Activated CD4-positive, alpha-beta T cell treated with anti-CD3 and anti-CD28 coated beads for 36 hours (primary cell): ENCODE results near the gene CTR9. TPM values are rescaled to one million over a fixed set of nuclear protein-coding genes. Genes with fewer than 3 reads are reported as not detected.

Experiments used
- ATAC-seq: fragments of 200-7000 bp; cut with Tn5 transposase; one replicate; pipeline ENCODE4 v1.10.0; 2021; ENCODE audit warnings: mild to moderate bottlenecking, moderate library complexity
- CTCF ChIA-PET: fragments of 350-600 bp; sonication (Branson Sonifier 250); formaldehyde crosslinking; loops from one replicate; lab custom pipeline; 2021; ENCODE audit warnings: antibody characterized with exemption; lab: Charles Lee
- POLR2A ChIA-PET: fragments of 350-600 bp; sonication (Branson Sonifier 250); formaldehyde crosslinking; loops from one replicate; lab custom pipeline; 2021; ENCODE audit warnings: antibody characterized with exemption, inconsistent platforms; lab: Charles Lee
- DNase-seq: peaks from one replicate; pipeline ENCODE4 v3.0.0-alpha.2; 2020
- H3K27ac Mint-ChIP-seq: one replicate; pipeline ENCODE4 v1.8.0; 2021; ENCODE audit warnings: mixed read lengths
- H3K27me3 Mint-ChIP-seq: one replicate; pipeline ENCODE4 v1.8.0; 2021; ENCODE audit warnings: mixed read lengths
- H3K36me3 Mint-ChIP-seq: one replicate; pipeline ENCODE4 v1.8.0; 2021; ENCODE audit warnings: low read depth, mixed read lengths
- H3K4me1 Mint-ChIP-seq: one replicate; pipeline ENCODE4 v1.8.0; 2021; ENCODE audit warnings: mixed read lengths
- H3K4me3 Mint-ChIP-seq: one replicate; pipeline ENCODE4 v1.8.0; 2021; ENCODE audit warnings: mild to moderate bottlenecking, moderate library complexity, mixed read lengths
- H3K9me3 Mint-ChIP-seq: one replicate; pipeline ENCODE4 v1.8.0; 2021; ENCODE audit warnings: low read depth, mixed read lengths
- intact Hi-C, 2 experiments: fragments of 100-400 bp; cut with DNase I in 1 of 2; cut with micrococcal nuclease in 1 of 2; formaldehyde crosslinking; loops; one replicate each; pipeline versions ENCODE4 v1.14.2 to v1.15.1; 2022 to 2024; cut with DNase I, micrococcal nuclease
- total RNA-seq, 2 experiments: library from RNA; stranded (reverse); gene quantifications; one replicate each; pipeline ENCODE4 v1.2.3, GENCODE V29; 2021

Gene CTR9
- total RNA-seq, 2 experiments from 2014 or later = 39.7 to 43.9 TPM

GRCh38 chr11:10725114-10725906, 25.7 kb upstream of the CTR9 start:
- peak overlapping the region; percentile 68 for H3K27ac Mint-ChIP-seq
- no peaks in the 10 kb centered on the region for H3K9me3 Mint-ChIP-seq
- no peaks in the 10 kb centered on the region for H3K36me3 Mint-ChIP-seq
- ATAC-seq (peak; percentile 77), DNase-seq (peak; percentile 54)
- POLR2A ChIA-PET = interaction anchor here (0.6 kb wide), 2 partner anchors 79 to 148 kb away, joined by 4 read pairs; no protein-coding TSS in a partner anchor
- no peak overlapping the region for H3K4me3 Mint-ChIP-seq
- CTCF ChIA-PET = interaction anchor here (0.6 to 1.0 kb wide), 2 partner anchors 10 kb away, joined by 3 read pairs; no protein-coding TSS in a partner anchor
- intact Hi-C loops = no loop called here
- H3K4me1 Mint-ChIP-seq = peaks cover 24% of the 10 kb centered on the region
- H3K27me3 Mint-ChIP-seq = peaks cover 13% of the 10 kb centered on the region

GRCh38 chr11:10725907-10726253, 25.2 kb upstream of the CTR9 start:
- H3K4me3 Mint-ChIP-seq = no peak overlapping the region
- H3K9me3 Mint-ChIP-seq = no peaks in the 10 kb centered on the region
- intact Hi-C loops = loop anchor here in 1 of 2 experiments (2.0 kb wide), 1 partner anchor 185 kb away; the partner anchor contains the start of gene RNF141
- DNase-seq = no peak
- H3K4me1 Mint-ChIP-seq = peaks cover 24% of the 10 kb centered on the region
- peak overlapping the region; percentile 68 for H3K27ac Mint-ChIP-seq
- ATAC-seq = peak; percentile 74
- CTCF ChIA-PET = interaction anchor here (0.7 to 1.0 kb wide), 2 partner anchors 9 to 17 kb away, joined by 3 to 4 read pairs; no protein-coding TSS in a partner anchor
- no peaks in the 10 kb centered on the region for H3K36me3 Mint-ChIP-seq
- peaks cover 15% of the 10 kb centered on the region for H3K27me3 Mint-ChIP-seq
- POLR2A ChIA-PET = interaction anchor here (0.6 to 0.7 kb wide), 3 partner anchors 45 to 274 kb away, joined by 4 to 5 read pairs (median 4); no protein-coding TSS in a partner anchor

- intact Hi-C loops = loop anchor here in 1 of 2 experiments (2.0 kb wide), 1 partner anchor 186 kb away; the partner anchor contains the start of gene RNF141
- Mint-ChIP-seq H3K9me3 (no peaks in the 10 kb centered on the region), H3K36me3 (no peaks in the 10 kb centered on the region), H3K4me3 (no peak overlapping the region), H3K27ac (no peak overlapping the region), H3K4me1 (peaks cover 24% of the 10 kb centered on the region), H3K27me3 (peaks cover 9% of the 10 kb centered on the region)
- ATAC-seq = no peak
- CTCF ChIA-PET = interaction anchor here (0.6 to 1.3 kb wide), 7 partner anchors 8 to 872 kb away, joined by 3 to 4 read pairs (median 3); partner anchors contain the start of gene CTR9
- no peak for DNase-seq
- POLR2A ChIA-PET = no interaction called here
These were observed 23.7 kb upstream of the CTR9 start for GRCh38 chr11:10727146-10727851.

- ChIA-PET POLR2A (no interaction called here), CTCF (interaction anchor here (0.9 kb wide), 1 partner anchor 8 kb away, joined by 3 read pairs; no protein-coding TSS in a partner anchor)
- DNase-seq = no peak
- Mint-ChIP-seq H3K27ac (no peak overlapping the region), H3K4me1 (peaks cover 24% of the 10 kb centered on the region), H3K27me3 (peaks cover 9% of the 10 kb centered on the region), H3K4me3 (no peak overlapping the region), H3K9me3 (no peaks in the 10 kb centered on the region), H3K36me3 (no peaks in the 10 kb centered on the region)
- no peak for ATAC-seq
- intact Hi-C loops = no loop called here
These were observed 22.9 kb upstream of the CTR9 start for GRCh38 chr11:10728154-10728553.

- Mint-ChIP-seq H3K9me3 (no peaks in the 10 kb centered on the region), H3K36me3 (no peaks in the 10 kb centered on the region), H3K4me3 (no peak overlapping the region), H3K27me3 (peaks cover 6% of the 10 kb centered on the region), H3K4me1 (peaks cover 24% of the 10 kb centered on the region), H3K27ac (no peak overlapping the region)
- CTCF ChIA-PET = interaction anchor here (0.6 kb wide), 1 partner anchor 345 kb away, joined by 4 read pairs; no protein-coding TSS in a partner anchor
- POLR2A ChIA-PET = no interaction called here
- DNase-seq = no peak
- intact Hi-C loops = no loop called here
- ATAC-seq = no peak
These were observed 22.1 kb upstream of the CTR9 start for GRCh38 chr11:10728789-10729472.

- no peak for ATAC-seq
- H3K4me1 Mint-ChIP-seq = peaks cover 20% of the 10 kb centered on the region
- peaks cover 3% of the 10 kb centered on the region for H3K27me3 Mint-ChIP-seq
- no peaks in the 10 kb centered on the region for H3K9me3 Mint-ChIP-seq
- H3K27ac Mint-ChIP-seq = no peak overlapping the region
- no peak overlapping the region for H3K4me3 Mint-ChIP-seq
- CTCF ChIA-PET = interaction anchor here (0.9 kb wide), 1 partner anchor 189 kb away, joined by 3 read pairs; the partner anchor contains the start of gene RNF141
- intact Hi-C loops = loop anchor here in 1 of 2 experiments (10.0 kb wide), 1 partner anchor 185 kb away; the partner anchor contains the start of gene RNF141
- POLR2A ChIA-PET = no interaction called here
- no peaks in the 10 kb centered on the region for H3K36me3 Mint-ChIP-seq
- DNase-seq = no peak
These were observed 20.9 kb upstream of the CTR9 start for GRCh38 chr11:10730151-10730550.

- intact Hi-C loops = loop anchor here in 1 of 2 experiments (10.0 kb wide), 1 partner anchor 186 kb away; the partner anchor contains the start of gene RNF141
- ChIA-PET CTCF (interaction anchor here (0.6 to 1.0 kb wide), 4 partner anchors 190 to 318 kb away, joined by 3 read pairs; partner anchors contain the start of gene RNF141), POLR2A (no interaction called here)
- Mint-ChIP-seq H3K4me3 (no peak overlapping the region), H3K36me3 (no peaks in the 10 kb centered on the region), H3K27me3 (peaks cover 3% of the 10 kb centered on the region), H3K4me1 (peaks cover 18% of the 10 kb centered on the region), H3K9me3 (no peaks in the 10 kb centered on the region), H3K27ac (no peak overlapping the region)
- DNase-seq (no peak), ATAC-seq (no peak)
These were observed 19.9 kb upstream of the CTR9 start for GRCh38 chr11:10731064-10731680.

GRCh38 chr11:10735481-10736475, 15.3 kb upstream of the CTR9 start:
- POLR2A ChIA-PET = no interaction called here
- Mint-ChIP-seq H3K9me3 (no peaks in the 10 kb centered on the region), H3K4me1 (peaks cover 10% of the 10 kb centered on the region), H3K27me3 (no peaks in the 10 kb centered on the region), H3K4me3 (peak overlapping the region; percentile 11), H3K27ac (peak overlapping the region; percentile 2), H3K36me3 (no peaks in the 10 kb centered on the region)
- intact Hi-C loops = loop anchor here (1.0 to 10.0 kb wide), 13 partner anchors 81 to 978 kb away; partner anchors contain the start of genes RNF141 (in 2 of the 2), ADM (in 1 of the 2) and AMPD3 (in 1 of the 2)
- CTCF ChIA-PET = interaction anchor here (0.6 to 1.4 kb wide), 16 partner anchors 8 to 433 kb away, joined by 3 to 7 read pairs (median 4); no protein-coding TSS in a partner anchor
- ATAC-seq (peak; percentile 99), DNase-seq (peak; percentile 95)

- H3K27me3 Mint-ChIP-seq = no peaks in the 10 kb centered on the region
- intact Hi-C loops = no loop called here
- ChIA-PET POLR2A (interaction anchor here (0.9 kb wide), 1 partner anchor 9 kb away, joined by 3 read pairs; the partner anchor contains the start of gene CTR9), CTCF (interaction anchor here (0.6 to 1.3 kb wide), 8 partner anchors 8 to 329 kb away, joined by 3 to 4 read pairs (median 3); partner anchors contain the start of genes CTR9 and RNF141)
- no peaks in the 10 kb centered on the region for H3K36me3 Mint-ChIP-seq
- H3K4me1 Mint-ChIP-seq = peaks cover 26% of the 10 kb centered on the region
- no peaks in the 10 kb centered on the region for H3K9me3 Mint-ChIP-seq
- peak overlapping the region; percentile 58 for H3K27ac Mint-ChIP-seq
- no peak overlapping the region for H3K4me3 Mint-ChIP-seq
- DNase-seq = peak; percentile 45
- ATAC-seq = peak; percentile 86
These were observed 8.4 kb upstream of the CTR9 start for GRCh38 chr11:10742460-10743208.
